Measurements from ENCODE around the gene ESRRG. TPM values are rescaled to one million over a fixed set of nuclear protein-coding genes. Genes with fewer than 3 reads are reported as not detected.

ESRRG gene
- total RNA-seq, 6 experiments from 2014 or later = 0.05 TPM; not detected in 5

- no peak for DNase-seq
- Mint-ChIP-seq H3K27ac (no peak overlapping the region), H3K4me1 (ENCODE audit: low read depth) (no peaks in the 10 kb centered on the region; the same call in 1 of the 2 replicates), H3K9me3 (no peaks in the 10 kb centered on the region), H3K4me3 (no peak overlapping the region), H3K36me3 (ENCODE audit: low read depth) (no peaks in the 10 kb centered on the region), H3K27me3 (ENCODE audit: insufficient read depth) (no peaks in the 10 kb centered on the region)
- no peak for TF ChIP-seq CTCF (IDR thresholded peaks at IDR 0.05)
Observed at GRCh38 chr1:216483672-216484401, 239.4 kb downstream of the ESRRG start.

- Mint-ChIP-seq H3K4me1 (ENCODE audit: low read depth) (no peaks in the 10 kb centered on the region; the same call in 1 of the 2 replicates), H3K36me3 (ENCODE audit: low read depth) (no peaks in the 10 kb centered on the region), H3K9me3 (no peaks in the 10 kb centered on the region), H3K27ac (no peak overlapping the region), H3K4me3 (no peak overlapping the region), H3K27me3 (ENCODE audit: insufficient read depth) (no peaks in the 10 kb centered on the region)
- DNase-seq = no peak
- no peak for TF ChIP-seq CTCF (IDR thresholded peaks at IDR 0.05)
Observed at GRCh38 chr1:216482620-216483019, 240.6 kb downstream of the ESRRG start.

- Mint-ChIP-seq H3K9me3 (no peaks in the 10 kb centered on the region), H3K27me3 (ENCODE audit: insufficient read depth) (no peaks in the 10 kb centered on the region), H3K27ac (no peak overlapping the region), H3K36me3 (ENCODE audit: low read depth) (no peaks in the 10 kb centered on the region; the same call in 1 of the 2 replicates), H3K4me1 (ENCODE audit: low read depth) (no peaks in the 10 kb centered on the region; the same call in 1 of the 2 replicates), H3K4me3 (no peak overlapping the region)
- no peak for DNase-seq
- TF ChIP-seq CTCF (IDR thresholded peaks at IDR 0.05) = no peak
Observed at GRCh38 chr1:216478238-216478637, 245.0 kb downstream of the ESRRG start.

GRCh38 chr1:216476341-216476740, 246.9 kb downstream of the ESRRG start:
- no peak for DNase-seq
- H3K36me3 Mint-ChIP-seq (ENCODE audit: low read depth) = no peaks in the 10 kb centered on the region; the same call in 1 of the 2 replicates
- H3K27me3 Mint-ChIP-seq (ENCODE audit: insufficient read depth) = no peaks in the 10 kb centered on the region
- no peak for TF ChIP-seq CTCF (IDR thresholded peaks at IDR 0.05)
- H3K27ac Mint-ChIP-seq = no peak overlapping the region
- no peaks in the 10 kb centered on the region; the same call in 1 of the 2 replicates for H3K4me1 Mint-ChIP-seq (ENCODE audit: low read depth)
- H3K4me3 Mint-ChIP-seq = no peak overlapping the region
- H3K9me3 Mint-ChIP-seq = no peaks in the 10 kb centered on the region

GRCh38 chr1:216475659-216476276, 247.5 kb downstream of the ESRRG start:
- no peak for DNase-seq
- no peak overlapping the region for H3K27ac Mint-ChIP-seq
- TF ChIP-seq CTCF (IDR thresholded peaks at IDR 0.05) = no peak
- H3K27me3 Mint-ChIP-seq (ENCODE audit: insufficient read depth) = no peaks in the 10 kb centered on the region
- no peaks in the 10 kb centered on the region for H3K9me3 Mint-ChIP-seq
- no peaks in the 10 kb centered on the region; the same call in 1 of the 2 replicates for H3K36me3 Mint-ChIP-seq (ENCODE audit: low read depth)
- no peaks in the 10 kb centered on the region; the same call in 1 of the 2 replicates for H3K4me1 Mint-ChIP-seq (ENCODE audit: low read depth)
- H3K4me3 Mint-ChIP-seq = no peak overlapping the region
